Activated T-helper 1 cell treated with anti-CD3 and anti-CD28 coated beads, Interleukin-12 subunit alpha, Interleukin-12 subunit beta, Interleukin-2, Interleukin-4 antibody, amounts not matched to agents 30 ng/mL and 10 ng/mL and 1 ng/mL, durations not matched to agents 14 hours and 24 hours and 36 hours (primary cell): ENCODE results near the gene ALPK1. TPM values are rescaled to one million over a fixed set of nuclear protein-coding genes. Genes with fewer than 3 reads are reported as not detected.

ENCODE experiments used
- DNase-seq: peaks from one replicate; pipeline ENCODE4 v3.0.0; 2021; ENCODE audit warnings: low spot score
- H3K27ac Mint-ChIP-seq: one replicate; pipeline ENCODE4 v1.8.0; 2021; ENCODE audit warnings: mild to moderate bottlenecking, mixed read lengths
- H3K27me3 Mint-ChIP-seq: one replicate; pipeline ENCODE4 v1.8.0; 2022; ENCODE audit warnings: mild to moderate bottlenecking, moderate library complexity, mixed read lengths; ENCODE audit not compliant: insufficient read depth
- H3K36me3 Mint-ChIP-seq: one replicate; pipeline ENCODE4 v1.8.0; 2021; ENCODE audit warnings: low read depth, mixed read lengths
- H3K4me1 Mint-ChIP-seq: one replicate; pipeline ENCODE4 v1.8.0; 2021; ENCODE audit warnings: low read depth, mixed read lengths
- H3K4me3 Mint-ChIP-seq: one replicate; pipeline ENCODE4 v1.8.0; 2021; ENCODE audit warnings: mild to moderate bottlenecking, moderate library complexity, mixed read lengths
- H3K9me3 Mint-ChIP-seq: one replicate; pipeline ENCODE4 v1.8.0; 2021; ENCODE audit warnings: mixed read lengths
- intact Hi-C: fragments of 100-400 bp; cut with micrococcal nuclease; formaldehyde crosslinking; loops from one replicate; pipeline ENCODE4 v1.15.1; 2024
- total RNA-seq: library from RNA; stranded (reverse); gene quantifications from 2 replicates; pipeline ENCODE4 v1.2.3, GENCODE V29; 2022

The ALPK1 gene
- total RNA-seq, 1 donor from 2014 or later: 8.7 TPM

DNA sequence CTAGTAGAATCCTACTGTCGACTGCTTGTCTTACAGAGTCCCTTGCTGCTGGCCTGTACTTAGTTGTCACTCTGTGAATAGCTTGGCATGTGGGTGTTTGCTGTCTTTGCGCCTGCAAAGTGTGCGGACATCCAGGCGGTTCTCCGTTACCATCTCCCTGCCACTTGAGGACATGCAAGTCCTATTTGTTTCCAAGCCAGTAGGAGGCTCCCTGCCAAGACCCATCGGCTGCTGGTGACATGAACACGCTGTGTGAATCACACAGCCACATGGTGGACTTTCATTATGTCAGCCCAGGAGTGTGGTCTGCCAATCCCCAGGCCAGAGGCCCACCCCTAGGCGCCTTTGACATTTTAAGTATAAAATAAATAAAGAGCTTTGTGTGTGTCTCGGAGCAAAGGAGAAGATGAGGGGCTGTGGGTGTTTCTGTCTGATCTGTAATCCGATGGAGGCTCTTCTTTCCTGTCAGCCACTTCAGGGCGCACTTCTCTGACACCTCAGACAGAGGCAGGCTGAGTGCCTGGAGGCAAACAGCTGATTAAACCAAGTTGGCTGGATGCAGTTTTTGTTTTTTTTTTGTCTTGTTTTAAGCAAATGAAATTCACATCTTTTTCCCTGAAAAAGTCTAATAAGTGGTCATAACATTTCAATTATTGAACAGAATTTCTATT is 51.5 kb downstream of the ALPK1 start:
- no peak overlapping the region for H3K4me3 Mint-ChIP-seq

DNA sequence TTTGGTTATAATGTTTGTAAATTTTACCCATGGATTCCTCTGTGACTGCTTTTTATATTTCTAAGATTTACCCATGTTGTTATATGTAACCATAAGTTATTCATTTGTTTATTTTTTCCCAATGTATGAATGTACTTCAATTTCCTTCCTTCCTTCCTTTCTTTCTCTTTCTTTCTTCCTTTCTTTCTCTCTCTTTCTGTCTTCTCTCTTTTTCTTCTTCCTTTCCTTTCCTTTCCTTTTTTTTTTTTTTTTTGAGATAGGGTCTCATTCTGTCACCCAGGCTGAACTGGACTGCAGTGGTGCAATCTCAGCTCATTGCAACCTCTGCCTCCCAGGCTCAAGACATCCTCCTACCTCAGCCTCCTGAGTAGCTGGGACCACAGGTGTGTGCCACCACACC is 55.6 kb downstream of the ALPK1 start:
- H3K9me3 Mint-ChIP-seq: no peaks in the 10 kb centered on the region
- DNase-seq: no peak
- H3K36me3 Mint-ChIP-seq: peaks cover 18% of the 10 kb centered on the region
- intact Hi-C loops: no loop called here
- no peak overlapping the region for H3K27ac Mint-ChIP-seq
- H3K4me1 Mint-ChIP-seq: no peaks in the 10 kb centered on the region
- no peak overlapping the region for H3K4me3 Mint-ChIP-seq
- no peaks in the 10 kb centered on the region for H3K27me3 Mint-ChIP-seq

More for the DNA sequence above, 51.5 kb downstream of the ALPK1 start:
- intact Hi-C loops: no loop called here
- Mint-ChIP-seq H3K27ac (no peak overlapping the region), H3K36me3 (peaks cover 5% of the 10 kb centered on the region), H3K4me1 (no peaks in the 10 kb centered on the region), H3K9me3 (no peaks in the 10 kb centered on the region), H3K27me3 (no peaks in the 10 kb centered on the region)
- no peak for DNase-seq

DNA sequence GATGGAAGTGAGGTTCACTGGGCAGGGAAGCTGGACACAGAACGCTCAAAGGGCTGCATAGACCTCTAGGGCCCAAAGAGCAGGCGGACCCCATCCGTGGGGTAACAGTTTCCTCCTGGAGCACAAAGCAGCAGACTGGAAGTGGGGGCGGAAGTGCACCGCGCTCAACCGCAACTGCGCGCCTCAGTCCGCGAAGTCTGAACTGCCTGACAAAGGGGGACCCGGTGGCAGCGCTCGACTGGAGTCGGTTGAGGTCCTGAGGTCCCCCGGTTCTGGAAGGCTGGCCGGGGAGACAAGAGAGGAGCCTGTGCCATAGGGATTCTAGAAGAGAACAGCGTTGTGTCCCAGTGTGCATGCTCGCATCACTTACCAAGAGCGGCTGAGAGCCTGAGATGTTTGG is 58.5 kb downstream of the ALPK1 start:
- Mint-ChIP-seq H3K27me3 (no peaks in the 10 kb centered on the region), H3K27ac (no peak overlapping the region), H3K4me1 (peaks cover under 1% of the 10 kb centered on the region), H3K9me3 (peaks cover 8% of the 10 kb centered on the region), H3K36me3 (peaks cover 24% of the 10 kb centered on the region), H3K4me3 (no peak overlapping the region)
- DNase-seq: no peak
- intact Hi-C loops: no loop called here

DNA sequence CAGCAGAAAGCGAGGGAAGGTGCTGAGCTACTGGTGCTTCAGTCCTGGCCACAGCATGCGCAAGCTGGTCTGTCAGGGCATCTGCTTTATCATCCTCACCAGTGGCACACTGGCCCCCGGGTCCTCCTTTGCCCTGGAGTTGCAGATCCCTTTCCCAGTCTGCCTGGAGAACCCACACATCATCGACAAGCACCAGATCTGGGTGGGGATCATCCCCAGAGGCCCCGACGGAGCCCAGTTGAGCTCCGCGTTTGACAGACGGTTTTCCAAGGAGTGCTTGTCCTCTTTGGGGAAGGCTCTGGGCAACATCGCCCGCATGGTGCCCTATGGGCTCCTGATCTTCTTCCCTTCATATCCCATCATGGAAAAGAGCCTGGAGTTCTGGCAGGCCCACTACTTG is 60.3 kb downstream of the ALPK1 start:
- Mint-ChIP-seq H3K4me1 (peaks cover 4% of the 10 kb centered on the region), H3K36me3 (peaks cover 32% of the 10 kb centered on the region), H3K27ac (no peak overlapping the region), H3K4me3 (no peak overlapping the region), H3K9me3 (peaks cover 21% of the 10 kb centered on the region), H3K27me3 (no peaks in the 10 kb centered on the region)
- DNase-seq: no peak
- intact Hi-C loops: no loop called here

DNA sequence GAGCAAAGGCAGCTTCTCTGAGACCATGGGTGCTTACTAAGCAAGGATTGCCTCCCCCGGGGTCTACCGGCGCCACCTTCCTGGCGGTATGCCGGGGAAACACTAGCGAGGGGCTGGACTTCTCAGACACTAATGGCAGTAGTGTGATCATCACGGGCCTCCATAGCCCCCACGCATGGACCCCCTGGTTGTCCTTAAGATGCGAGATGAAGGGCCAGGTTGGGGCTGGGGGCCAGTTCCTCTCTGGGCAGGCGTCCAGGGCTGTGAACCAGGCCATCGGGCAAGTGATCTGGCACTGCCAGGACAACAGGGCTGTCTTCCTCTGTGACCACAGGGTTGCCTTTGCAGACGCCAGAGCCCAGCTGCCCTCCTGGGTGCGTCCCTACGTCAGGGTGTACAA is 60.7 kb downstream of the ALPK1 start:
- no peak overlapping the region for H3K27ac Mint-ChIP-seq
- no peaks in the 10 kb centered on the region for H3K27me3 Mint-ChIP-seq
- H3K4me3 Mint-ChIP-seq: no peak overlapping the region
- intact Hi-C loops: no loop called here
- no peak for DNase-seq
- H3K36me3 Mint-ChIP-seq: peaks cover 32% of the 10 kb centered on the region
- peaks cover 24% of the 10 kb centered on the region for H3K9me3 Mint-ChIP-seq
- H3K4me1 Mint-ChIP-seq: peaks cover 4% of the 10 kb centered on the region

DNA sequence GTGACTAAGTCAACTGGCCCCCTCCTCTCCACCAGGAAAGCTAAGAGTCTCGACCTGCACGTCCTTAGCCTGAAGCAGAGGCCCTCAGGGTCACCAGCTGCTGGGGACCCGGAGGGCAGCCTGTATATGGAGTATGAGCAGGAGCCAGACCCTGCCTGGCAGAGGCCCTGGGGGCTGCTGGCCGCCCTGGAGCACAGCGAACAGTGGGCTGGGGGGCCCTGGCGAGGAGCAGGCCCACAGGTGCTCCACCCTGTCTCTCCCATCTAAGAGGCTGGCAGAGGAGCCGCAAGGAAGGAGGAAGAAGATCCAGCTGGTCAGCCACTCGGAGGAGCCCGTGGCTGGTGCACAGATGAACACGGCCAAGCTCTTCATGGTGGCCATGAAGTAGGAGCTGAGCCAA is 61.2 kb downstream of the ALPK1 start:
- peaks cover 36% of the 10 kb centered on the region for H3K36me3 Mint-ChIP-seq
- no peak for DNase-seq
- no peak overlapping the region for H3K4me3 Mint-ChIP-seq
- intact Hi-C loops: no loop called here
- H3K27me3 Mint-ChIP-seq: no peaks in the 10 kb centered on the region
- no peak overlapping the region for H3K27ac Mint-ChIP-seq
- H3K9me3 Mint-ChIP-seq: peaks cover 29% of the 10 kb centered on the region
- H3K4me1 Mint-ChIP-seq: peaks cover 4% of the 10 kb centered on the region

DNA sequence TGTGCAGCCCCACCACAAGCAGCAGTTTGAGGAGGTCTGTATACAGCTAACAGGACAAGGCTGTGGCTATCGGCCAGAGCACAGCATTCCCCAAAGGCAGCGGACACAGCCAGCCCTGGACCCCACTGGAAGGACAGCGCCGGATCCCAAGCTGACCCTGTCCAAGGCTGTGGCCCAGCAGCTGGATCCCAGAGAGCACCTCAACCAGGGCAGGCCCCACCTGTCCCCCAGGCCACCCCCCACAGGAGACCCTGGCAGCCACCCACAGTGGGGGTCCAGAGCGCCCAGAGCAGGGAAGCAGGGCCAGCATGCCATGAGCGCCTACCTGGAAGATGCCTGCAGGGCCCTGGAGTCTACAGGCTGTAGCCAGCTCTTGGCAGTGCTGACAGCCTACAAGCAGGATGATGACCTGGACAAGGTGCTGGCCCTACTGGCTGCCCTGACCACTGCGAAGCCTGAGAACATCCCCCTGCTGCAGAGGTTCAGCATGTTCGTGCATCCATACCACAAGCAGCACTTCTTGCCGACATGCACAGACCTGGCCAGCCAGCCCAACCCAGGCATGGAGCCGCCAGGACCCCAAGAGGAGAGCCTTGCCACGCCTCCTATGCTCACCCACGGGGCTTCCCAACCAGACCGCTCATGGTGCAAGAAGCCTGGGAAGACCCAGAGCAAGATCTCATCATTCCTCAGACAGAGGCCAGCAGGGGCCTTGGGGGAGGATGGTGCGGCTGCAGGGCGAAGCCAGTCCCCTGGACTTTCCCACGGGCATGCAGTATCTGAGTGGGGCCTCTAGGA is 62.0 kb downstream of the ALPK1 start:
- Mint-ChIP-seq H3K36me3 (peaks cover 36% of the 10 kb centered on the region), H3K27ac (no peak overlapping the region), H3K4me3 (no peak overlapping the region), H3K27me3 (no peaks in the 10 kb centered on the region), H3K4me1 (peaks cover 4% of the 10 kb centered on the region), H3K9me3 (peaks cover 37% of the 10 kb centered on the region)
- intact Hi-C loops: no loop called here
- DNase-seq: no peak

DNA sequence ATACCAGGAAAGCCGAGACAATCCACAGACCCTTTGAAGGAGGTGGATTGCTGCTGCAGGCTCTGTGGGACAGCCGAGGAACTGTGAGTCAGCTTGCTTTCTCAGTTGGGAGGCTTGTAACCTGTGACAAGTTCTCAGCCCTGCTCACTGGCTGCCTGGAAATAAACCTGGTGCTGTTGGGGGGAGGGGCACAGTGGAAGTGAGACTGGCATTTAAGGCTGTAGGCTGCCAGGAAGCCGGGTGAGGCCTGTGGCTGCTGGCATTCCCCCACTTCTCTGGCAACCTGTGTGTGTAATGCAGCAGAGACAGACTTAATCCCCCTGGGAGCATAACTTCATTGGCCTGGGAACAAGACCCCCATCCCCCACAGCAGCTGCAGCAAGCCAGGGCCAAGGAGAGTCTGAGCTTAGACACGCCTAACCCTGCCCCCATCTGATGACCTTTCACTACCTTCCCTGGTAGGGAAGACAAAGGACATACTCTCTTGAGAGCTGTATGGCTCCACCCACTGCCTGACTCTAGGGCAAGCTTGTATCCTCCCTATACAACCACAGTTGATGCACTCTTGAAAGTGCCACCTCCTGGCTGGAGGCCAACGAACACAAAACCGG is 64.1 kb downstream of the ALPK1 start:
- DNase-seq: no peak
- no peak overlapping the region for H3K27ac Mint-ChIP-seq
- peaks cover 42% of the 10 kb centered on the region for H3K9me3 Mint-ChIP-seq
- intact Hi-C loops: no loop called here
- peaks cover 4% of the 10 kb centered on the region for H3K4me1 Mint-ChIP-seq
- H3K27me3 Mint-ChIP-seq: no peaks in the 10 kb centered on the region
- H3K4me3 Mint-ChIP-seq: no peak overlapping the region
- H3K36me3 Mint-ChIP-seq: peaks cover 27% of the 10 kb centered on the region

DNA sequence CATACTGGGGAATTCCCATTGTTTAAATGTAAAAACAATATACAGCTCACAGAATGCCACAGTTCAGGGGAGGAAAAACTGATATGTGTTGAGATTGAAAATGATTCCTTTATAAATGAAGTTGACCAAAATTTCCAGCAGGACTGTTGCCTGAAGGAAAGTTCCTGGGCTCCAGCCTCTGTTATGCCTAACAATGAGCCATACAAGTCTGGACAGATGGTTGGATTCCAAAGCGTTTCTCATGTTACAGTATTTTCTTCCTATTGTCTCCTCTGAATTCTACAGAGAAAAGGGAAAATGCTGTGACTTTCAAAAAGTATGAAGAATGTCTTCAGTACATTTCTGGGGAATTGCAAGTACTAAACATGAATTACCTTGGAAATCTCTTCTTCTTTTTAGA is 73.3 kb downstream of the ALPK1 start:
- DNase-seq: no peak
- Mint-ChIP-seq H3K9me3 (no peaks in the 10 kb centered on the region), H3K4me1 (no peaks in the 10 kb centered on the region), H3K4me3 (no peak overlapping the region), H3K36me3 (peaks cover 6% of the 10 kb centered on the region), H3K27ac (no peak overlapping the region), H3K27me3 (no peaks in the 10 kb centered on the region)
- intact Hi-C loops: no loop called here

DNA sequence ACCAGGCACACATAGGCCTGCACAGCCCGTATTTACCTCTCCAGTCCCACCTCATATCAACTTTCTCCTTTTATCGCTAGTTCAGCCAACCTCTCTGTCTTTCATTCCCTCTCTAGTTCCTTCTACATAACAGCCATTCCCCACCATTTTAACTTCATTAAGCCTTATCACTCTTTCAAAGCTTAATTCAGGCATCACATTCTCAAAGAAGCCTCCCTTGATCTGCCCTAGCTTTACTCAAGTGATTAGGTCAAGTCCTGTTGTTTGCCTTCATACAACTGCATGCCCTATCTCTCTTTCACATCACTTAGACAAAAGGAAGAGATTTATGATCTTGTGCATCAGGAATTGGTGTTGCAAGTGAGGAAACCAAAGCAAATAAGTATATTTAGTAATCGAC is 74.2 kb downstream of the ALPK1 start:
- H3K4me3 Mint-ChIP-seq: no peak overlapping the region
- no peaks in the 10 kb centered on the region for H3K9me3 Mint-ChIP-seq
- no peak for DNase-seq
- H3K36me3 Mint-ChIP-seq: peaks cover 6% of the 10 kb centered on the region
- H3K4me1 Mint-ChIP-seq: no peaks in the 10 kb centered on the region
- intact Hi-C loops: no loop called here
- no peak overlapping the region for H3K27ac Mint-ChIP-seq
- no peaks in the 10 kb centered on the region for H3K27me3 Mint-ChIP-seq

DNA sequence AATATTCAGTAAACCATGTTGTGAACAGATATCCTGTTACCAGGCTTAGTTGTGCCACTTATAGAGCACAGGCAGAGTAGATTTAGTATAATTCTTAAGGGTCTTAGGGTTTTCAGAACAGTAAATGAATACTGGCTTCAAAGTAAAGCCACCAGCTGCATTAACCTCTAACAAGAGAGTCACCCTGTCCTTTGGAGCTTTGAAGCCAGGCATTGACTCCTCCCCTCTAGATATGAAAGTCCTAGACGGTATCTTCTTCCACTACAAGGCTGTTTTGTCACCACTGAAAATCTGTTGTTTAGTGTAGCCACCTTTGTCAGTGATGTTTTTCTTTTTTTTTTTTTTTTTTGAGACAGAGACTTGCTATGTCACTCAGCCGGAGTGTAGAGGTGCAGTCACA is 77.7 kb downstream of the ALPK1 start:
- peaks cover 16% of the 10 kb centered on the region for H3K36me3 Mint-ChIP-seq
- intact Hi-C loops: no loop called here
- H3K4me1 Mint-ChIP-seq: no peaks in the 10 kb centered on the region
- no peak overlapping the region for H3K4me3 Mint-ChIP-seq
- H3K27ac Mint-ChIP-seq: no peak overlapping the region
- H3K27me3 Mint-ChIP-seq: no peaks in the 10 kb centered on the region
- H3K9me3 Mint-ChIP-seq: no peaks in the 10 kb centered on the region
- DNase-seq: no peak

DNA sequence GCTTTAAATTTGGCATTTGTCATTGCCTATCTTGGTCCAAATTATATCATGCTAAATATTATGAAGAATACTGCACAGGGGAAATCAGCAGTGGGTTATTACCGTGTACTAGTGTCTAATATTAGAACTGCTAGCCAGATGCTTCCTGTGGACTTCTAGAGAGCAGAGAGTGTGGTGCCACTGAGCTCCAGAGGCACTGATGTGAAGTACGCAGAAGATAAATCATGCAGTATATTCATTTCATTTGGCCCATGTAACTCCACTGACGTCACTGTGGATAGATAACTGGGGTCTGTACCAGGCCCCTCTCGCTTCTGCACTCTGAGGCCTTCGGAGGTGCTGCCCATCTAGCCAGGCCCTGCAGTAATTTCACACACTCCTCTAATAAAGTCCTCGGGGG is 80.0 kb downstream of the ALPK1 start:
- no peaks in the 10 kb centered on the region for H3K27me3 Mint-ChIP-seq

DNA sequence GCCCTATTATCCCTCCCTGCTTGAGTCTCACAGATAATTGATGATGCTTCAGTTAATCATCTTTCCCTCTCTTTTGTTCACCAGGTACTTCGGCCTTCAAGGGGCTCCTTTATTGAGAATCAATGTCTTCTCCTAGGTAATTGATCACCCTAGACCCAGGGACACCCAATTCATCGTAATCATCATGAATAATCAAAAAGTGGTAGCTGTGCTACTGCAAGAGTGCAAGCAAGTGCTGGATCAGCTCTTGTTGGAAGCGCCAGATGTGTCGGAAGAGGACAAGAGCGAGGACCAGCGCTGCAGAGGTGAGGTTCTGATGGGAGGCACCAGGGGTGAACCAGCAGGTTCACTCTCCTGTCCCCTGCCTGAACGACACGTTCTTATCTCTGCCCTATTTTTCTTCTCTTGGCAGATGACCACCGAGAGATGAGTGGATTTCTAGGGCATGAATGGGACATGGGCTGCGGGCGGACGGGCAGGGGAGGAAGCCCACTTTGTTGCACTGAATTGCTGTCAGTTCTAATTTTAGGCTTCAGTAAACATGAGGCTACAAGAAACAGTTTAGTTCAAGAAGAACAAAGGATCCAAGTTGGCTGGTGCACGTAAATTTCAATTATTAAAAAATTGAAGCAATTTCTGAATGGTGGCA is 80.5 kb downstream of the ALPK1 start:
- Mint-ChIP-seq H3K4me3 (no peak overlapping the region), H3K27ac (no peak overlapping the region), H3K4me1 (no peaks in the 10 kb centered on the region), H3K36me3 (peaks cover 30% of the 10 kb centered on the region), H3K9me3 (no peaks in the 10 kb centered on the region), H3K27me3 (no peaks in the 10 kb centered on the region)
- DNase-seq: no peak
- intact Hi-C loops: no loop called here

More for the DNA sequence above, 80.0 kb downstream of the ALPK1 start:
- H3K9me3 Mint-ChIP-seq: no peaks in the 10 kb centered on the region
- intact Hi-C loops: no loop called here
- H3K4me3 Mint-ChIP-seq: no peak overlapping the region
- no peak for DNase-seq
- H3K27ac Mint-ChIP-seq: no peak overlapping the region
- no peaks in the 10 kb centered on the region for H3K4me1 Mint-ChIP-seq
- H3K36me3 Mint-ChIP-seq: peaks cover 26% of the 10 kb centered on the region
